HEK293T (cell line): ENCODE data around the gene ZSCAN20.

Source experiments
- CTCF ChIA-PET: fragments of 350-600 bp; formaldehyde crosslinking; extraction: SDS; loops from one replicate; lab custom pipeline; 2021; ENCODE audit warnings: antibody characterized with exemption, inconsistent platforms; lab: Yijun Ruan, JAX
- POLR2A ChIA-PET: fragments of 350-600 bp; formaldehyde crosslinking; extraction: SDS; loops from one replicate; lab custom pipeline; 2020; ENCODE audit warnings: antibody characterized with exemption, inconsistent platforms; lab: Yijun Ruan, JAX
- DNase-seq: peaks from one replicate; pipeline ENCODE4 v3.0.0; 2012; ENCODE audit warnings: mixed read lengths; ENCODE audit errors: extremely low spot score
- ARNT ChIP-seq: fragments of 450-650 bp; IDR thresholded peaks from 2 replicates; pipeline ENCODE4 v1.6.1; 2017; ENCODE audit warnings: mild to moderate bottlenecking
- BHLHE40 ChIP-seq: fragments of 450-650 bp; IDR thresholded peaks from 2 replicates; pipeline ENCODE4 v1.6.1; 2016; ENCODE audit warnings: mild to moderate bottlenecking, moderate library complexity, borderline replicate concordance
- CTBP1 ChIP-seq: fragments of 450-650 bp; IDR thresholded peaks from 2 replicates; pipeline ENCODE4 v1.6.1; 2016; ENCODE audit warnings: borderline replicate concordance
- ELF4 ChIP-seq: fragments of 450-650 bp; IDR thresholded peaks from 2 replicates; pipeline ENCODE4 v1.6.1; 2017; ENCODE audit warnings: antibody characterized with exemption
- FOXA1 ChIP-seq: fragments of 450-650 bp; IDR thresholded peaks from 2 replicates; pipeline ENCODE4 v1.6.1; 2016; ENCODE audit warnings: mild to moderate bottlenecking
- FOXK2 ChIP-seq: fragments of 450-650 bp; IDR thresholded peaks from 2 replicates; pipeline ENCODE4 v1.6.1; 2016; ENCODE audit warnings: mild to moderate bottlenecking
- FOXM1 ChIP-seq: fragments of 450-650 bp; IDR thresholded peaks from 2 replicates; pipeline ENCODE4 v1.6.1; 2017; ENCODE audit warnings: mild to moderate bottlenecking, borderline replicate concordance
- HDGF ChIP-seq: fragments of 450-650 bp; IDR thresholded peaks from 2 replicates; pipeline ENCODE4 v1.6.1; 2017; ENCODE audit warnings: antibody characterized with exemption, borderline replicate concordance
- L3MBTL2 ChIP-seq: fragments of 450-650 bp; conservative IDR thresholded peaks from 2 replicates; pipeline ENCODE4 v1.6.1; 2016; ENCODE audit warnings: mild to moderate bottlenecking
- LEF1 ChIP-seq: fragments of 450-650 bp; IDR thresholded peaks from 2 replicates; pipeline ENCODE4 v1.6.1; 2017; ENCODE audit warnings: mild to moderate bottlenecking, borderline replicate concordance
- NFRKB ChIP-seq: fragments of 450-650 bp; IDR thresholded peaks from 2 replicates; pipeline ENCODE4 v1.6.1; 2016; ENCODE audit warnings: mild to moderate bottlenecking, moderate library complexity
- SP1 ChIP-seq: fragments of 450-650 bp; IDR thresholded peaks from 2 replicates; pipeline ENCODE4 v1.6.1; 2017
- SUZ12 ChIP-seq: fragments of 450-650 bp; IDR thresholded peaks from 2 replicates; pipeline ENCODE4 v1.6.1; 2016; ENCODE audit warnings: mild to moderate bottlenecking
- TARDBP ChIP-seq: fragments of 450-650 bp; IDR thresholded peaks from 2 replicates; pipeline ENCODE4 v1.6.1; 2016
- ZNF384 ChIP-seq: fragments of 450-650 bp; IDR thresholded peaks from 2 replicates; pipeline ENCODE4 v1.6.1; 2016
- TF ChIP-seq, protein P1 (sequence below): fragments of 450-650 bp; IDR thresholded peaks from 2 replicates; pipeline ENCODE4 v1.6.1; 2016

The ZSCAN20 gene

GRCh38 chr1:33429332-33429731, 43.1 kb upstream of the ZSCAN20 start:
- ChIA-PET CTCF (no interaction called here), POLR2A (no interaction called here)
- TF ChIP-seq HDGF (no peak), SP1 (no peak), FOXM1 (no peak), ARNT (no peak), FOXK2 (no peak), TARDBP (no peak), BHLHE40 (no peak), SUZ12 (no peak), FOXA1 (no peak), L3MBTL2 (no peak), NFRKB (no peak), LEF1 (no peak), CTBP1 (no peak), ELF4 (no peak), ZNF384 (no peak)
- TF ChIP-seq, protein P1, sequence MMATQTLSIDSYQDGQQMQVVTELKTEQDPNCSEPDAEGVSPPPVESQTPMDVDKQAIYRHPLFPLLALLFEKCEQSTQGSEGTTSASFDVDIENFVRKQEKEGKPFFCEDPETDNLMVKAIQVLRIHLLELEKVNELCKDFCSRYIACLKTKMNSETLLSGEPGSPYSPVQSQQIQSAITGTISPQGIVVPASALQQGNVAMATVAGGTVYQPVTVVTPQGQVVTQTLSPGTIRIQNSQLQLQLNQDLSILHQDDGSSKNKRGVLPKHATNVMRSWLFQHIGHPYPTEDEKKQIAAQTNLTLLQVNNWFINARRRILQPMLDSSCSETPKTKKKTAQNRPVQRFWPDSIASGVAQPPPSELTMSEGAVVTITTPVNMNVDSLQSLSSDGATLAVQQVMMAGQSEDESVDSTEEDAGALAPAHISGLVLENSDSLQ: no peak
- DNase-seq: no peak

DNA sequence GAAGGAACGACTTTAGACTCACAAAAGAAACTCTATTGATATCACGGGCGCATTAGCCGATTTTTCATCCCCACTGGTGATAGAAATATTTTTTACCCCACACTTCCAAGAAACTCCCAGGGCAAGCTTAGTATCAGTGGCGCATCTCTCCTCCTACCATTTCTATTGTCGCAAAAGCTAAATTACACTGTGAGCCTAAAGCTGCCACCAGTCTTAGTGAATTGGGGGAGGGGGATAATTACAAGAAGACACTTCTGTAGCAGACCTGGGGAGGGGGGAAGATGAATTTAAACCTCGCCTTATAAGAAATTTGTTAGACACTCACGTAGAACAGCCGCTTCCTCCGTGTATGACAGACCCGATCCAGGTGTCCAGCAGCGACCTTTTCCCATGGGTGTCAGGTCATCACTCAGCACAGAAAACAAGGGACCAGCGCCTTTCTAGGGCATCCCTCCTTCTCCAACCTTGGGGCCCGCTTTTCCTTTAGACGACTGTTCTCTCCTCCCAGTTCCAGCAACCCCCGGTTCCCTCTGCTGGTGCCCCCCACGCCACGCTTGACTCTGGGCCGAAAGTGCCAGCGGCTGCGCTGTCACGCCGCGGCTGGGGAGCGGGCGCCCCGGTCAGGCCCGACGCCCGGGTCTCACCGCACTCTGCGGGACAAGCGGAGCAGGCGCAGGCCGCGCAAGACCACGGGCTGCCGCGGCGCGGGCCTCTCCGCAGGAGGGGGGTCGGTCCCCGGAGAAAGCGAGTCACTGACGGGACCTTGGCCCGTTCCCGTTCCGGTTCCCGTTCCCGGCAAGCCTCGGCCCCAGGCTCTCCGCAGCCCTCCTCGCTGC, 42.4 kb upstream of the ZSCAN20 start:
- CTCF ChIA-PET: no interaction called here
- TF ChIP-seq ARNT (no peak), ELF4 (no peak), FOXK2 (no peak), CTBP1 (no peak), LEF1 (no peak), BHLHE40 (no peak), TARDBP (no peak), FOXA1 (no peak), NFRKB (no peak), SUZ12 (no peak), HDGF (no peak)
- peak; percentile 65 for DNase-seq
- POLR2A ChIA-PET: no interaction called here

GRCh38 chr1:33430692-33431593, 41.5 kb upstream of the ZSCAN20 start, which contains the start of gene PHC2:
Gene PHC2, minus strand, starts transcription at chr1:33431095. Its CDS starts 55,556 bp downstream, at chr1:33375539.
- peak; percentile 79 for TF ChIP-seq L3MBTL2
- TF ChIP-seq ELF4: no peak
- no peak for TF ChIP-seq ZNF384
- peak; percentile 61; the same call in 1 of the 2 replicates for TF ChIP-seq ARNT
- no peak for TF ChIP-seq CTBP1
- TF ChIP-seq NFRKB: no peak
- TF ChIP-seq HDGF: no peak
- no peak for TF ChIP-seq BHLHE40
- no peak for TF ChIP-seq FOXK2
- no peak for TF ChIP-seq FOXA1
- no peak for TF ChIP-seq TARDBP
- TF ChIP-seq LEF1: peak; percentile 79; the same call in 1 of the 2 replicates
- TF ChIP-seq FOXM1: peak; percentile 75
- TF ChIP-seq, protein P1: no peak
- no peak for TF ChIP-seq SUZ12
- DNase-seq: peak; percentile 100
- POLR2A ChIA-PET: no interaction called here
- CTCF ChIA-PET: no interaction called here

- DNase-seq: no peak
- POLR2A ChIA-PET: no interaction called here
- CTCF ChIA-PET: interaction anchor here (1.5 kb wide), 1 partner anchor 138 kb away, joined by 3 read pairs; no protein-coding TSS in a partner anchor
- TF ChIP-seq FOXM1 (no peak), ELF4 (no peak), L3MBTL2 (no peak)
- TF ChIP-seq, protein P1: 0 out of 2 replicates have a peak, but pooled peaks have one; percentile 2
Observed at GRCh38 chr1:33433509-33434362, 38.7 kb upstream of the ZSCAN20 start.

- CTCF ChIA-PET: interaction anchor here (1.5 kb wide), 1 partner anchor 139 kb away, joined by 3 read pairs; no protein-coding TSS in a partner anchor
- TF ChIP-seq NFRKB (no peak), HDGF (no peak), TARDBP (no peak), ZNF384 (no peak), FOXK2 (no peak), L3MBTL2 (no peak), BHLHE40 (no peak), SP1 (no peak), FOXA1 (no peak), ELF4 (no peak), LEF1 (no peak), FOXM1 (no peak), CTBP1 (no peak), ARNT (no peak), SUZ12 (no peak)
- TF ChIP-seq, protein P1: no peak
- POLR2A ChIA-PET: no interaction called here
- no peak for DNase-seq
Observed at GRCh38 chr1:33434363-33434750, 38.1 kb upstream of the ZSCAN20 start.
